HG03175 (cell line): ENCODE data around the gene SYNPO2L.

Experiments used
- ATAC-seq: cut with Tn5 transposase; IDR thresholded peaks from one replicate; pipeline ENCODE4 v1.9.1; 2021; ENCODE audit warnings: mild to moderate bottlenecking, moderate library complexity; ENCODE audit not compliant: unreplicated experiment

SYNPO2L gene

DNA sequence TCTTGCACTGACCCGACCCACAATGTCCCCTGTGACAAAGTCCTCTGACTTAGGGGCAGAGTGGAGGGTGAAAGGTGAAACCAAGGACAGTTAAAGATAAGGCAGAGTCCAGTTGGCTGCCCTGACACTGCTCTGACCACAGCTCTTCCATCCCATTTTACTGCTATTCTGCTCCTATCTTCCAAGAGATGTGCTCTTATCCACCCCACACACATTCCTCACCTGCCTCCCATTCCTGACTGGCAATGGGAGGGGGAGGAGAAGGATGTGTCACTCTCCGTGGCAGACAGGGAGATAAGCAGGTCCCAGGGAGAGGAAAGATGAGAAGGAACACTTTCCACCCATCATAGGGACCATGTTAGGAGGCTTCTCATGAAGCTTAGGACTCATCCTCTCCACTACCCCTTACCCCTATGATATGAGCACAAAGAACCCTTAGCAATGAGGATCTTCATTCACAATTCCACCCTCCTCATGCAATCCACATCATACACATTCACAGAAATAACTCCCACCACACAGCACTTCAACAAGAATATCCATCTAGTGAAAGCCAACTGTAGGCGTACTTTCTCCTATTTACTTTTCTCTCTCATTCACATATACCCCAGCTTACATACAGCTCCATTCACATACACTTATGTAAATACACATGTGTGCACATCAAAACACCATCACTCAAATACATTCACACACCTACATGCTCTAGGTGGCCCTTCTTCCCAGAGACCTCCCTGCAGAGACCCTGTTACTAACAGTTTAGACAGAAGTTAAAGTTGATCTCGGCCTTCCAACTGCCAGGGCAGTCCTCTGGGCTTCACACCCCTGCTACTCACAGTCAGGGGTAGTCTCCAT lies 6.6 kb downstream of the SYNPO2L start:
- no peak for ATAC-seq

DNA sequence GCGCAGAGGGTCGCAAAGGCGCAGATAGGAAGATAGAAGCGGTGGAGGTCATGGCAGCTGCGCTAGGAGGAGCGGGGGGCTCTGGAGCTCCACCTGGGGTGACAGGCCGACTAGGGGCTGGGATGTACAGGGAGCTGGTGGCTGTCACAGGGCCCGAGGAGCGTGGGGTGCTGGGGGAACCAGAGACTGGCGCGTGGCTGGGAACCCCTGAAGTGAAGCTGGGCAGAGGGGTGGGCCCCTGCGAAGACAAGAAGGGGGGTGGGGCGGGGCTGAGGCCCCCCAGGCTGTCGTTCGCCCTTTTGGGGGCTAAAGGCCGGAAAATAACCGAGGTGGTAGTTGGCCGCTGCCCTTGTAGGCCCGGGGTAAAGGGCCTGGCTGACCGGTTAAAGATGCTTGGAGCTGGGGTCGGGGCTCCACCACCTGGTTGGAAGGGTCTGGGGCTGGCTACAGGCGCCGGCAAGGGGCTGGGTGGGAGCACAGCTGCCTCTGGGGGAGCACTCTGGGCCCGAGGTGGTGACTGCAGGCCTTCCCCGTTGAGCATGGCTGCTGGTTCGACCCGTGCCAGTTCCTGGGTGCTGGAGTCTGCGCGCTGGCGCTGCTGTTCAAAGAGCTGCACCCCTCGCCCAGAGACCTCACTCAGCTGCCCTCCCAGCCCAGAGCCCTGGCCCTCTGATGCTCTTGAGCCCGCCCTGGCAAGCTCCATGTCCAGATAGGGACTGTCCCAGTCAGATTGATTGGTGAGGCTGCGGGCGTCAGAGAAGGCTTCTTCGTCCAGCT lies 7.8 kb downstream of the SYNPO2L start:
- no peak for ATAC-seq

DNA sequence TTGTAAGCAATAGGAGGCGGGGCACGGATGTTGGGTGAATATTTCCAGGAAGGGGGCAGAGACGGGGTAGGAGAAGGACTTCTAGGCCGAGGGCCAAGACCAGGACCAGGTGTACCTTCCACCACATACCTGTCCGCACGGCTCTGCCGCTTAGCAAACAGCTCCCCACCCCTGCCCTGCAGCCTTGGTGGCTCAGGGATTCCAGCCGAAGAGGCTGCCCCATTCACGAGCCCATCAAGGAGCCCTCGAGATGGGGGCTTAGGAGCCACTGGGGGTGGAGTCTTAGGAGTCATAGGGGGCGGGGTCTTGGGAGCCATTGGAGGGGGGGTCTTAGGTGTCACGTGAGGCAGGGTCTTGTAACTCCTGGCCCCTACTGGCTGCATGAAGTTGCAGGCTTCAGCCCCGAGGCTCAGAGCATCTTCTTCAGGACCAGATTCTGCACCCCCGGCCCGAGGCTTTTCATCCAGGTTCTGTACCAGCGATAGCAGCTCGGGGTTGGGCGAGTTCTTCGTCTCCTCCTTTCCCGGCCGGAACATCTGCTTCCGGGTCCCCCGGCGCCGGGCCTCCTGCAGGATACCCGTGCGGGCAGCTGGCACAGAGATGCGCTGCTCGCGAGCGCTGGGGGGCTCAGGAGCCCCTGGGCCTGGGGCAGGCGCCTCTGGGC lies 8.5 kb downstream of the SYNPO2L start:
- ATAC-seq: no peak

DNA sequence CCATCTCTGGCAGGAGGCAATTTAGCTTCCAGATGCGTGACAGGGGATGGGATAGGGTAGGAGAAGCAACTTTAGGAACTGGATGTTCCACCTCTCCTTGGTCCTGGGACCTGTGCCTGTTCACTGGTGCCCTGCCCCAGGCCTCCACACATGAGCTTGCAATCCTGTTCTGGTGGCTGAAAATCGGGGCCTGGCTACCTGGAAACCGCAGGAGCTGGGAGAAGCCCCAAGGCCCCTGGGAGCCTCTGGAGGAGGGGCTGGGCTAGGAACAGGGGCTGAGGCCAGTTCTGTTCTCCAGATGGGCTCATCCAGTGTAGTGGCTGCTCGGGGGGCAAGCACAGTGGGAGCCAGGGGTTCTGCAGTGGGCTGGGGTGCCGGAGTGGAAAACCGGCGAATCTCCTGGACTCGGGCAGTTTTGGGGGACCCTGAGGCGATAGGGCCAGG lies 9.2 kb downstream of the SYNPO2L start:
- no peak for ATAC-seq

DNA sequence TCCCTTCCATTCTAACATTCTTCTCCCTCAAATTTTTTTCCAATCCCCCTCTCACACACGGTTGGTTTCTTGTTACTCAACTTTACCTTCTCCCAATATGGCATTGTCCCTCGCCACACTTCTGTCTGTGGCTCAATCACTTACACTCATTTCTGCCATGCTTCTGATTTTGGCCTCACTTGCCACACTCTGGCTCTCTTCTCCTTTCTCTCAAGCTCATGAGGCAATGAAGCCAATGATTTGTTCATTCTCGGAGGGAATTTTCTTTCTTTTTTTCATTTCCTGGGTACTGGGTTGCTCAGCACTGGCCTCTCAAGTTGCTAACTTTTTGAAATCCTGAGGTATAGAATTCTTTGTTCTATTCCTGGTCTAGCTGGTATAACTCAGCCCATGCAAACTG lies 10.6 kb downstream of the SYNPO2L start:
- no peak for ATAC-seq

DNA sequence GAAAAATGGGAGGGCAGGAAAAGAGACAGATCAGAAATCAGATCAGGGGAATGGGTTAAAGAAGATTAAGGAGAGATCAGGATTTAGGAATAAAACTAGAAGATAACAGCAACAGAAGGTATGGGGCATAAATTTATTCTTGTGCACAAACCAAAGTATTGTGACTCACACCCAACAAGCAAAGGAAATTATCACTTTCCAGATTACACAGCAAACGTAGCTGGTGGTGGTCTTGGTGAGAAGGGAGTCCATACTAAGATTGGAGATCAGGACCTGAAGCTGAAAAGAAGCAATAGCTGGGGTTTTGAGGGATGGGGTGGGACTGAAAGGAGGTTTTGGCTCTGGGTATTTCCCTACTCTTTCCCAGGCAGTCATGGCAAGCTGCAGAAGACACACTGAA lies 11.1 kb downstream of the SYNPO2L start:
- no peak for ATAC-seq

DNA sequence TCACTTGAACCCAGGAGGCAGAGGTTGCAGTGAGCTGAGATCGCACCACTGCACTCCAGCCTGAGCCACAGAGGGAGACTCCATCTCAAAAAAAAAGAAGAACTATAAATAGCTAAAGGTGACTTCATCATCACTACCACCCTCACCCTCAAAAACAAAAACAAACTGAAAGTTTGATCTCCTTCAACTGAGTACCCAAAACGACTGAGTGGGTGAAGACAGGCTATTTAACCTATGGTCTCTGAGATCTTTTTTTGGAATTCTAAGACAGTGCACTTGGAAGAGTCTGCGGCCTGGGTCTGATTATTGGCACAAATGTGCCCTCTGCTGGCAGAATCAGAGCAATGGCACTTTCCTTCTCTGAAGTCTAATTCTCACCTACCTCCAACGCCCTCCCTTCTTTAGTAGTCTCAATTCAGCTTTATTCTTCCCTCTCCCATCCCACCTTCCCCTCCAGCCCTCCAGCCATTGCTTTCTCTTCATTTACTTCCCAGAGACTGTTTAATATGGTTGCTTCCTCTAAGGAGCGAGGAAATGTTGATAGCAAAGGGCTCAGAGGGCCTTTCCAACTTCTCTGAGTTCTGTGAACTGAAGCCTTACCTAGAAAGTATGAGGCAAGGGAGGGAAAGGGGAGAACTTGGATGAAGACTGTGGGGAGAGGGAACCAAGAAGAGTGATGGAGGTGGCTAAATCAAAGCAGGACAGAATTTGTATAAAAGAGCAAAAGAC lies 11.7 kb downstream of the SYNPO2L start:
- ATAC-seq: no peak

DNA sequence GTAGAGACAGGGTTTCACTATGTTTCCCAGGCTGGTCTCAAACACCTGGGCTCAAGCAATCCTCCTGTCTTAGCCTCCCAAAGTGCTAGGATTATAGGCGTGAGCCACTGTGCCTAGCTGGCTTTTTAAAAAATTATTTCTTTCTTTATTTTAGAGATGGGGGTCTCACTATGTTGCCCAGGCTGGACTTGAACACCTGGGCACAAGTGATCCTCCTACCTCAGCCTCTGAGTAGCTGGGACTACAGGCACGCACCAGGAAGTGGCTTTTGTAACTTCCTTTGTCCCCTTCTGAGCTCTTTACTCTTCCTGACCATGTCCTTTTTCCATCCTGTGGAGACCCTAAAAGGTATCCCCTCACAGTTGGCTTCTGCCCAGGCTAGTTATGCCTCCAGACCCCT lies 12.5 kb downstream of the SYNPO2L start:
- no peak for ATAC-seq

DNA sequence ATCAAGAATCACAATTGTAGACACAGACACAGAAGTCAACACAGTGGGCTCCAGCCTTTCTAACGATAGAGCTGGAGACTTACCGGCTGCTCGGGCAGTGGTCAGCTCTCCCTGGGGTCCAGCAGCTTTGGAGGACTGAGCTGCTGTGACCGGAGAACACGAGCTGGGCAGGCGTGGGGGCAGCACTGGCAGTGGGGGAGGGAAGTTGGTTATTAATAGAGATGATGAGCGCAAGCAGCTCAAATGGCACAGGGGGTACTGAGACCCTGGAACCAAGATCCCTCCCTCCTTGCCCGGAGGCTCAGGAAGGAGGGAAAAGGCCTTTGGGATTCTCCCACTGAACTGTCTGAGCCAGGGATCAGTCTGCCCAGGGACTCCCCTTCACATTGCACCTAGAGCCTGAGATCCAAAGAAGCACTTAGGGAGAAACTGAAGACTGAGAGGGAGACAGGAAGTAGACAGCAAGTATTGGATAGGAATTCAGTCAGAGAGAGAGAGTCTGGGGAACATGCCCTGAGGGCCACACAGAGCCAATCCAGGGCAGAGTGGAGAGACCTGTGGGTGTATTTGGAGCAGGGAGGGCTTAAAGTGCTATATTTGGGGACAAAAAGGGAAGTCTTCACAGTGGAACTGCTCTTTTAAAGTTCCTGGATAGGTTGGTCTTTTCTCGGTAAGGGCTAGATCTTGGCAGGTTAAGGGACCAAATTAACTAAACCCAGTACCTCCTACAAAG lies 14.3 kb downstream of the SYNPO2L start, which contains the start of gene MYOZ1:
Gene MYOZ1 (minus strand): TSS at position 147 of the 733 bp plus-strand sequence. CDS start 1,457 bp downstream, outside the sequence.
- ATAC-seq: no peak

DNA sequence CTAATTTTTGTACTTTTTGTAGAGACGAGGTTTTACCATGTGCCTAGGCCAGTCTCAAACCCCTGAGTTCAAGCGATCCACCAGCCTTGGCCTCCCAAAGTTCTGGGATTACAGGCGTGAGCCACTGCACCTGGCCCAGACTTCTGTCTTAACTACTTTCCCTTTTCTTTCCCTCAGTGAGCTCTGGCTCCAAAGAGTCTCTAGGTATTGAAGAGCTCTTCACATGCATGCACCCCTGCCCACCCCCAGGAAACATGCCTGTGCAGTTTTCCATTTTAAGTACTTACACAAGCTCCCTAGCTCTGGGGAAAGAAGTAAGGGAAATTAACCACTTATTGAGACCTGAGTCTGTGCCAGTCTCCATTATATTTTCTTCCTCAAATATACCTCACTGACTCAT lies 16.5 kb downstream of the SYNPO2L start:
- no peak for ATAC-seq

DNA sequence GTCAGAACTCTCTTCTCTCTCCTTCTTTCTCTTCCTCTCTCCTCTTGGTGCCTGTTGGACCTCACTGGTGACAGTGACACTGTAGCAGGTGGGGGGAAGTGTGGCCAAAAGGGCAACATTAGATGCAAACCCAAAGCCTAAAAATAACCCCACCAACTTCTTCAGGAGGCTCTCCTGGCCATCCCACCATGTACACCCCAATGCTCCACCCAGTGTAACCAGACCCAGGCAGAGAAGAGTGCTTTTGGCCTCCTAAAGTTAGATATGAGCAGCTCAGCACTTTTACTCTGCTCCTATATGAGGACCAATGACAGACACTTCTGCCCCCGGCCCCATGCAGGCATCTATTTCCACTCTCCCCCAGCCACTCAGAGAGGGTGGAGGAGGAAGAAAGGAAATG lies 20.0 kb downstream of the SYNPO2L start:
- ATAC-seq: no peak

DNA sequence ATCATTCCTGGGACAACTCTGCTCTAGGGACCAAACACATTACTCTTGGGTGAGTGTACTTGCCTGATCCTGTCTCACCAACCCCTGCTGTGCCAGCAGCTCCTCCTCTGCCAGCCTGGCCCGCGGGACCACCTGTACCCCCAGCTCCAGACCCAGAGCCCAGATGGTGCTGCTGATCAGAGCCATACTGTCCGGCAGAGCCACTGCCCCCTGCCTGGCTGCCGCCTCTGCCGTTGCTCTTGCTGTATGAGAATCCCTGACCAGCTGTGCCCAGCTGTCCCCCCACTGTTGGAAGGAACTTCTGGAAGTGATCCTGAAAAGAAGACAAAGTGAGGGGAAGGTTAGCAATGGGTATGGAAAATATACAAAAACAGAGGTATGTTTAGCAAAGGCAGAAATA lies 21.4 kb downstream of the SYNPO2L start:
- ATAC-seq: no peak

DNA sequence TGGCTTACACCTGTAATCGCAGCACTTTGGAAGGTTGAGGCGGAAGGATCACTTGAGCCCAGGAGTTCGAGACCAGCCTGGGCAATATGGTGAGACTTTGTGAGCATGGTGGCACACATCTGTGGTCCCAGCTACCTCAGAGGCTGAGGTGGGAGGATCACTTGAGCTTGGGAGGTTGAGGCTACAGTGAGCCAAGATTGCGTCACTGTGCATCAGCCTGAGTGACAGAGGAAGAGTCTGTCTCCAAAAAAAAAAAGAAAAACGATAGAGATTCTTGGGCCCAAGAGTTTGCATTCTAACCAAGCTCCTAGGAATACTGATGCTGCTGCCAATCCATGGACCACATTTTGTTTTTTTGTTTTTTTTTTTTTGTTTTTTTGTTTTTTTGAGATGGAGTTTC lies 26.7 kb downstream of the SYNPO2L start:
- no peak for ATAC-seq

DNA sequence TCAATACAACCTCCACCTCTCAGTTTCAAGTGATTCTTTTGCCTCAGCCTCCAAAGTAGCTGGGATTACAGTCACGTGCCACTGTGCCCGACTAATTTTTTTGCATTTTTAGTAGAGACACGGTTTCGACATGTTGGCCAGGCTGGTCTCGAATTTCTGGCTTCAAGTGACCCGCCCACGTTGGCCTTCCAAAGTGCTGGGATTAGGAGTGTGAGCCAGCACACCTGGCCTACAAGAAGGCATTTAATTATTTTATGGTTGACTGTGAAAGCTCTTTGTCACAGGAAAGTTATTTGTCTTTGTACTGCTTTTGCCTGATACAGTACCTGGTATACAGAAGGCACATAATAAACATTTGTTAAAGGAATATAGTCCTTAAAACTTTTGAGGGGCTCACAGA lies 27.4 kb downstream of the SYNPO2L start:
- ATAC-seq: no peak

DNA sequence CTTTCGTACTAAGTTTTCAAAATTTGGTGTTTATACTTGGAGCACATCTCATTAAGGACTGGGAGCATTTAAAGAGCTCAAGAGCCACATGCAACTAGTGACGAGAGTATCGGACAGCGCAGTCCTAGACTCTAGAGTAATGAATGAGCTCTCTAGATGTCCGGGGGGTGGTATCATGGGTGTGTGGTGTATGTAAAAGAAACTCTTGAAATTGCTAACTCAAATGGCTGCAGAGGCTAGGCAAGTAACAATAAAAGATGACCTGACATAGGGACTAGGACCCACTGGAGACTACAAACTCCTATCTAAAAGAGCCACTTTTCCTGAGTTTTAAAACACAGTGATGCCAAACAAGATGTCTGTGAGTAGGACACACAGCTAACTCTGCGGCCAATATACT lies 28.5 kb downstream of the SYNPO2L start:
- no peak for ATAC-seq

DNA sequence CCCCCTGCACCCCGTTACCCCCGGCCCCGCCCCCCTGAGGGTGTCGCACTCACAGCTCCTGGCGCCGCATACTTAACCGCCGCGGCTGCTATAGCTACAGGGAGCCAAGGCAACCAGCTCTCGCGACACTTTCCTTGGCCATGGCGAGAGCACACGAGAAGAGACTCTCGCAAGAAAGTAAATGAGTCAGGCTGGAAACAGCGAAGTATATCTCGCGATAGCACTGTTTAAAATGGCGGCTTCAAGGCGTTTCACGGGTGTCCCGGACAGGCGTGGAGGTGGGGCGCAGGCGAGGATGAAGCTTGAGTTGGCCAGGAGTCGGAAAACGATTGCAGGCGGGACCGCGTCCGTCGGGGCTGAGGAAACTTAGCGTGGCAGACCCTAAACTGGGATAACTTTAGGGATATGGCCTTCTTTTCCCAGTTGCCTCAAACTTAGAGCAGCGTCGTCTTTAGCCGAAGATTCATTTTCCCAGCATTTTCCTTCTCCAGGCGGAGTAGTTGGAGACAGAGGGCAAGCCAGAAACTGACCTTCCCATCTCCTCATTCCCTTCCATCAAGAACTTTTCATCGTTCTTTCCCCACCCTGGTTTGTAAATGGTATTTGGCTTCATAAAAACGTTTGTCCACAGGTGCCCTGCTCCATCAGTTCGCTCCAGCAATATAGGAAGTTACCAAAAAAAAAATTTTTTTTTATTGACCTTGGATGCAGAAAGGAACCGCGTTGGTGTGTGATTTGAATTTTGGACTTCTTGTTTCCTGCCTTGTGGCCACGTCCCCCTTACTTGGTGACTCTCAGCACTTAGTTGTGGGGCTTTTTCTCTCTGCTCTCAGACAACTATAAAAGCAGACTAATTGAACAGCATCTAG lies 29.7 kb downstream of the SYNPO2L start:
- peak; percentile 97 for ATAC-seq

DNA sequence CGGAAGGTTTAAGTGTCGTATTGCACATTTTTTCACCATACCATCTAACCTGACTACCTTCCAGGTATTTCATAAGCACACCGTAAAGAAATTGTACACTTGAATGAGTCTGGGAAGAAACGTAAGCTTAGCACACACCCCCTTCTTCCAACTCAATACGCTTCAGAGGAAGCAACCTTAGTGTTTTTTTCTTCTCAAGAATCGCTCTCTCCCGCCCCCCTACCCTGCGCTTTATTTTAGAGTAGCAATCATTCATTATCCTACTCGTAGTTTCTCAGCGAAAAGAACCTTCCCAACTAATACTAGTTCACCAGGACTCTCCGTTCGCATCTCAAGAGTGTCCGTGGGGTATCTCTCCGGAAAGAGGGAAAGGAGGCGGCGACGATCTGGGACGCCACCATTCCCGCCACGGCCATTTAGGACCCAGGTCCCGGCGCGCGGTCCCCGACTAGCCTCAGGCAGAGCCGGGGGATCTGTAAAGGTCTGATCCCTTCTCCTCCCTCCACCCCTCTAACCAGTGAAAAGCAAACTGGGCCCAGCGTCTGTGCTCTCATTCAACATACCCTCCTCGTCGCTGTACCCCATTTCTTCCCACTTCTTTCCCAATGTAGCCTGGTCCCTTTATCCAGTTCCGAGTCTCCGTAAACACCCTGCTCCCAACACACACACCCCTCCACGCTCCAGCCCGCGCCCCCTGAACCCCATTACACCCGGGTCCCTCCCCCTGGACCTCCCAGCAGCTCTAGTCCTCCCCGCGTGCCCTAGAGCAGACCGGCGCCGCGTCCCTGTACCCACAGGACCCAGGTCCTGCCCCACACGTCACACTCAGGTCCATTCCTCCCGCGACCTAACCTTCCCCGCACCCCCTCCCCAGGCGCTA lies 30.6 kb downstream of the SYNPO2L start:
- peak; percentile 38 for ATAC-seq

DNA sequence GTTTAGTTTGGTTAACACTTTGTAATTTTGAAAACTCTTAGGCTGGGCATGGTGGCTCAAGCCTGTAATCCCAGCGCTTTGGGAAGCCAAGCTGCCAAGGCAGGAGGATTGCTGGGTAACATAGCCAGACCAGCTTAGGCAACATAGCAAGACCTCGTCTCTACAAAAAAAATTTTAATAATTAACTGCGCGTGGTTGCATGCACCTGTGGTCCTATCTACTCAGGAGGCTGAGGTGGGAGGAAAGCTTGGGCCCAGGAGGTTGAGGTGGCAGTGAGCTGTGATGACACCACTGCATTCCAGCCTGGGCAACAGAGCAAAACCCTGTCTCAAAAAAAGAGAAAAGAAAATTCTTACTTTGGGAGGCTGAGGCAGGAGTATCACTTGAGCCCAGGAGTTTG lies 32.8 kb downstream of the SYNPO2L start:
- no peak for ATAC-seq
